Measurements from ENCODE around the gene ST3GAL3. TPM values are rescaled to one million over a fixed set of nuclear protein-coding genes. Genes with fewer than 3 reads are reported as not detected.
"Not testable (repeated sequence)": the region's sequence is repeated elsewhere in the genome, so short reads cannot be mapped to it uniquely, and the experiment has no call there.

Gene ST3GAL3
- total RNA-seq, 1 donor from 2014 or later, result 18.7 TPM

DNA sequence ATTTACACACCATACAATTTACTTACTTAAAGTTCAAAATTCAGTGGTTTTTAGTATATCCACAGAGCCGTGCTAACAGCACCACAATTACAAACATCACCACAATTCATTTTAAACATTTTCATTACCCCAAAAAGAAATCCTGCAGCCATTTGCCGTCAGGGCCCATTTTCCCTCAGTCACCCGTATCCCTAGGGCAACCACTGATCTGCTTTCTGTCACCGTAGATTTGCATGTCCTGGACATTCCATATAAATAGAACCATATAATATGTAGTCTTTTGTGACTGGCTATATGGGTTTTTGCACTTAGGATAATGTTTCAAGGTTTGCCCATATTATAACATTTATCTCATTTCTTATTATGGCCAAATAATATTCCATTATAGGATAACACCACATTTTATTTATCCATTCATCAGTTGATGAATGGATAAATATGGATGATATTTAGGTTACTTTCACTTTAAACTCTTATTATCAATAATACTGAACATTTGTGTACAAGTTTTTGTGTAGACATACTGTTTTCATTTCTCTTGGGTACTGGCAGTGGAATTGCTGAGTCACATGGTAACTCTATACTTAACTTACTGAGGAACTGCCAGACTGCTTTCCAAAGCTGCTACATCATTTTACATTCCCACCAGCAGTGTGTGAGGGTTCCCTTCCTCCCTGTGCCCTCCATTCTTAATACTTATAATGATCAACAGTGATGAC lies 68.9 kb downstream of the ST3GAL3 start:
- Histone ChIP-seq H3K36me3 (no peaks in the 10 kb centered on the region), H3K4me1 (peaks cover 6% of the 10 kb centered on the region), H3K27me3 (no peaks in the 10 kb centered on the region), H3K4me3 (no peak overlapping the region), H3K27ac (no peak overlapping the region), H3K9me3 (no peaks in the 10 kb centered on the region)
- no peak for DNase-seq (ENCODE audit: extremely low spot score in 2 of 2)
- TF ChIP-seq CTCF (IDR thresholded peaks at IDR 0.05) (no peak), POLR2A (IDR thresholded peaks at IDR 0.05) (no peak), POLR2AphosphoS5 (IDR thresholded peaks at IDR 0.05; ENCODE audit: insufficient read depth in 1 of 2, low read depth in 1 of 2) (no peak)
- intact Hi-C loops (cut with DNase I), result no loop called here

DNA sequence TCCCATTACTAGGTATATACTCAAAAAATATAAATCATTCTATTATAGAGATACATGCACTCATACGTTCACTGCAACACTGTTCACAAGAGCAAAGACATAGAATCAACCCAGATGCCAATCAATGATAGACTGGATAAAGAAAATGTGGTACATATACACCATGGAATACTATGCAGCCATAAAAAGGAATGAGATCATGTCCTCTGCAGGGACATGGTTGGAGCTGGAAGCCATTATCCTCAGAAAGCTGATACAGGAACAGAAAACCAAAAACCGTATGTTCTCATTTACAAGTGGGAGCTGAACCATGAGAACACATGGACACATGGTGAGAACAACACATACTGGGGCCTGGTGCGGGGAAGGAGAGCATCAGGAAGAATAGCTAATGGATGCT lies 70.6 kb downstream of the ST3GAL3 start:
- DNase-seq (ENCODE audit: extremely low spot score in 2 of 2); H3K4me3 ChIP-seq; H3K36me3 ChIP-seq; intact Hi-C loops (cut with DNase I); H3K27ac ChIP-seq; H3K4me1 ChIP-seq; H3K9me3 ChIP-seq; H3K27me3 ChIP-seq: not testable (repeated sequence)

DNA sequence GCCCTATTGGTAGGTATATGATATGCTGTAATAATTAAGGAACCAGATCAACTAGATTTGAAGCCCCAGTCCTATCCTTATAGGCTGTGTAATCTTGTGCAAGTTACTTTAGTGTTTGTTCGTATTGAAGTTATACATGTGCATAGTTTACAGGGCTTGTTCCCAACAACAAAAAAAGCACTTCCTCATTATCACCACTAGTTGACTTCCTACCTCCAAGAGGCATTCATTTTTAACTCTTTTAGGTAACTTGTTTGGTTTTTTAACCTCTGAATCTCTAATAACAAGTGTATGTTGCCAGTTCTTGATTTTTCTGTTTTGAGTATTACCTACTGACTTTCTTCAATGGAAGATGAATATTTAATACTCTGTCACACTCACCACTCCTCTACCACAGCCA lies 71.9 kb downstream of the ST3GAL3 start:
- Histone ChIP-seq H3K27me3 (no peaks in the 10 kb centered on the region), H3K4me1 (peaks cover 15% of the 10 kb centered on the region), H3K36me3 (no peaks in the 10 kb centered on the region), H3K9me3 (no peaks in the 10 kb centered on the region), H3K4me3 (no peak overlapping the region), H3K27ac (no peak overlapping the region)
- intact Hi-C loops (cut with DNase I), result no loop called here
- no peak for TF ChIP-seq POLR2A (IDR thresholded peaks at IDR 0.05)
- TF ChIP-seq POLR2AphosphoS5 (IDR thresholded peaks at IDR 0.05; ENCODE audit: insufficient read depth in 1 of 2, low read depth in 1 of 2), result no peak
- no peak for DNase-seq (ENCODE audit: extremely low spot score in 2 of 2)

DNA sequence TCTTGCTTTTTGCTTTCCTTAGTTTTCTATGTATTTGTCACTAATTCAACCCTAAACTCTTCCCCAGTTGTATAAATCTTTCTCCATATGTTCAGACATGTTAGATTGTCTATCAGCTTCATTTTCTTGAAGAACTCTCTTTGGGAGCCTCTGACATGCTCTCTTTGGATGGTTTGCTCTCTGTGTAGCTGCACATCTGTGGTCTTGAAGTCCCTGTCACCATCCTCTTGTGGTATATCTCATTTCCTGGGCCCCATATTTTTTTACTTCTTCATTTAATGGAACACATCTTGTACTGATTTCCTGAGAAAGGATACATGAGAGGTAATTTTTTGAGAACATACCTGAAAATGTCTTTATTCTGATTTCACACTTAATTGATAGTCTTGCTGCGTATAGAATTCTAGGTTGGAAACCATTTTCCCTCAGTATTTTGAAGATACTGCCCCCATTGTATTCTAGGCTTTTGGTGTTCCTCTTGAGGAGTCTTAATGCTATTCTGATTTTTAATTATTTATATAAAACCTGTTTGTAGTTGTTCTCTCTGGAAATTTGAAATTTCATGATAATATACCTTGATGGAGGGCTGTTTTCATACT lies 72.6 kb downstream of the ST3GAL3 start:
- no peaks in the 10 kb centered on the region for H3K9me3 ChIP-seq
- H3K27ac ChIP-seq, result no peak overlapping the region
- no peak for TF ChIP-seq CTCF (IDR thresholded peaks at IDR 0.05)
- TF ChIP-seq POLR2AphosphoS5 (IDR thresholded peaks at IDR 0.05; ENCODE audit: insufficient read depth in 1 of 2, low read depth in 1 of 2), result no peak
- no peak for TF ChIP-seq POLR2A (IDR thresholded peaks at IDR 0.05)
- no peaks in the 10 kb centered on the region for H3K27me3 ChIP-seq
- H3K4me1 ChIP-seq, result peaks cover 13% of the 10 kb centered on the region
- H3K36me3 ChIP-seq, result no peaks in the 10 kb centered on the region
- intact Hi-C loops (cut with DNase I), result no loop called here
- no peak for DNase-seq (ENCODE audit: extremely low spot score in 2 of 2)
- no peak overlapping the region for H3K4me3 ChIP-seq

DNA sequence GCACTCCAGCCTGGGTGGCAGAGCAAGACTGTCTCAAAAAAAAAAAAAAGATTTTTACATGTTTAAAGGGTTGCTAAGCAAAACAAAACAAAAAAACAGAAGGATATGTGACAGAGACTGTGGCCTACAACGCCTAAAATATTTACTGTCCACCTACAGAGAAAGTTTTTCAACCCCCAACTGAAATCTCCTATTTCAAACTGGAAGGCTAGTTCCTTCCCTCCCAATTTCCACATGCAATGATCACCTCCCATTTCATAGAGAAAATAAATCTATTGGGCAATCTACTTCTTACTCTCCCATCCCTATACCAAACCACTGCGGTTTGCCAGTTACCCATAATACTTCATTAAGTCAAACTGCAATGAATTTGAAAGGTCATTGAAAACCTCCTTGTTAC lies 74.2 kb downstream of the ST3GAL3 start:
- no peaks in the 10 kb centered on the region for H3K36me3 ChIP-seq
- TF ChIP-seq POLR2AphosphoS5 (IDR thresholded peaks at IDR 0.05; ENCODE audit: insufficient read depth in 1 of 2, low read depth in 1 of 2) (no peak), POLR2A (IDR thresholded peaks at IDR 0.05) (no peak), CTCF (IDR thresholded peaks at IDR 0.05) (no peak)
- H3K27ac ChIP-seq, result peak overlapping the region; percentile 19
- H3K27me3 ChIP-seq, result no peaks in the 10 kb centered on the region
- intact Hi-C loops (cut with DNase I), result no loop called here
- no peak for DNase-seq (ENCODE audit: extremely low spot score in 2 of 2)
- H3K9me3 ChIP-seq, result no peaks in the 10 kb centered on the region
- H3K4me3 ChIP-seq, result no peak overlapping the region
- H3K4me1 ChIP-seq, result peaks cover 22% of the 10 kb centered on the region

- no peak overlapping the region for H3K27ac ChIP-seq
- peaks cover 27% of the 10 kb centered on the region for H3K4me1 ChIP-seq
- no peaks in the 10 kb centered on the region for H3K27me3 ChIP-seq
- H3K36me3 ChIP-seq, result no peaks in the 10 kb centered on the region
- DNase-seq (ENCODE audit: extremely low spot score in 2 of 2), result no peak
- H3K9me3 ChIP-seq, result no peaks in the 10 kb centered on the region
- H3K4me3 ChIP-seq, result no peak overlapping the region
- TF ChIP-seq CTCF (IDR thresholded peaks at IDR 0.05), result no peak
- no peak for TF ChIP-seq POLR2AphosphoS5 (IDR thresholded peaks at IDR 0.05; ENCODE audit: insufficient read depth in 1 of 2, low read depth in 1 of 2)
- TF ChIP-seq POLR2A (IDR thresholded peaks at IDR 0.05), result no peak
- intact Hi-C loops (cut with DNase I), result no loop called here
Observed at GRCh38 chr1:43783096-43783670, 75.8 kb downstream of the ST3GAL3 start.

All from vagina (tissue), 2 donors.